Small intestine (tissue), 7 donors: ENCODE results near the gene SKI. TPM values are rescaled to one million over a fixed set of nuclear protein-coding genes. Genes with fewer than 3 reads are reported as not detected.

Experiments
- DNase-seq, 2 donors: peaks; one replicate each; pipeline versions ENCODE4 v3.0.0 to v3.0.0-alpha.2; 2013
- FAIRE-seq: peaks from 2 replicates; lab custom pipeline; 2012; peaks lifted over from hg19 to GRCh38; lab: Jason Lieb, UNC
- H3K27ac ChIP-seq, 3 donors: one replicate each; pipeline ENCODE4 v1.5.1; 2013; ENCODE audit warnings: low read length in 2 of 3, mild to moderate bottlenecking in 2 of 3, control low read depth in 1 of 3, inconsistent platforms in 1 of 3, low read depth in 1 of 3, moderate library complexity in 1 of 3
- H3K27me3 ChIP-seq, 3 donors: one replicate each; pipeline ENCODE4 v1.6.1; 2013; ENCODE audit warnings: low read length in 3 of 3, inconsistent platforms in 1 of 3; ENCODE audit not compliant: control insufficient read depth in 3 of 3, insufficient read depth in 3 of 3
- H3K36me3 ChIP-seq, 3 donors: one replicate each; pipeline ENCODE4 v1.6.1; 2013; ENCODE audit warnings: low read length in 3 of 3, inconsistent platforms in 1 of 3, low read depth in 1 of 3, mild to moderate bottlenecking in 1 of 3, moderate library complexity in 1 of 3; ENCODE audit not compliant: control insufficient read depth in 3 of 3, insufficient read depth in 2 of 3
- H3K4me1 ChIP-seq, 3 donors: one replicate each; pipeline ENCODE4 v1.6.1; 2013; ENCODE audit warnings: low read length in 2 of 3, inconsistent platforms in 1 of 3, low read depth in 1 of 3, mild to moderate bottlenecking in 1 of 3, moderate library complexity in 1 of 3; ENCODE audit not compliant: control insufficient read depth in 3 of 3, insufficient read depth in 2 of 3
- H3K4me3 ChIP-seq, 3 donors: one replicate each; pipeline ENCODE4 v1.5.1; 2013; ENCODE audit warnings: low read length in 3 of 3, control low read depth in 1 of 3, inconsistent platforms in 1 of 3, low read depth in 1 of 3, mild to moderate bottlenecking in 1 of 3, moderate library complexity in 1 of 3
- H3K9me3 ChIP-seq, 2 donors: one replicate each; pipeline ENCODE4 v1.6.1; 2013; ENCODE audit warnings: low read depth in 1 of 2, low read length in 1 of 2; ENCODE audit not compliant: control insufficient read depth in 2 of 2, insufficient read depth in 1 of 2
- WGBS, 3 donors: extraction: QIAGEN DNeasy Blood & Tissue Kit; methylation state at CpG; one replicate each; pipeline ENCODE4 v1.1.7; 2013; 5-methylcytosine and 5-hydroxymethylcytosine counted together
- polyA plus RNA-seq, 4 donors: library from polyadenylated mRNA; stranded (reverse) in 3 of 4; unstranded in 1 of 4; fragments of 200-250 nt in 3 of 4; fragments of 120-200 nt in 1 of 4; gene quantifications; one replicate each; pipeline versions ENCODE4 v1.2.1 to v1.2.3, GENCODE V29; 2013
- donor health status: healthy with polysubstance abuse.
- donor health status: control.
- donor health status: control.
- donor health status: Bipolar disorder and iron deficiency.
- donor health status: healthy.

SKI gene
- polyA plus RNA-seq, 4 donors = 4.2 to 45.1 (median 11.6) TPM

GRCh38 chr1:2197707-2198165 lies 30.4 kb upstream of the SKI start:
- DNase-seq (no peak), FAIRE-seq (no peak)
- Histone ChIP-seq H3K9me3 (no peaks in the 10 kb centered on the region), H3K4me3 (no peak overlapping the region), H3K27ac (no peak overlapping the region), H3K36me3 (peaks cover 0 to 7% (median 0%) of the 10 kb centered on the region in 3 donors), H3K27me3 (no peaks in the 10 kb centered on the region), H3K4me1 (peaks cover 0 to 51% (median 3%) of the 10 kb centered on the region in 3 donors)
- WGBS, 3 donors = 82 to 87% (median 84%) methylated on average over 10 of the region's 10 CpGs

GRCh38 chr1:2198571-2198970 lies 29.5 kb upstream of the SKI start:
- H3K36me3 ChIP-seq = no peaks in the 10 kb centered on the region
- 24 to 64% (median 37%) methylated on average over 11 of the region's 11 CpGs for WGBS, 3 donors
- peaks cover 0 to 43% (median 2%) of the 10 kb centered on the region in 3 donors for H3K4me1 ChIP-seq
- no peak overlapping the region for H3K4me3 ChIP-seq
- FAIRE-seq (no peak), DNase-seq (peak in 1 of 2 donors; percentile 38)
- peak overlapping the region; percentile 73 to 92 (median 75) for H3K27ac ChIP-seq
- no peaks in the 10 kb centered on the region for H3K27me3 ChIP-seq
- H3K9me3 ChIP-seq = no peaks in the 10 kb centered on the region

GRCh38 chr1:2199042-2199810 lies 28.9 kb upstream of the SKI start:
- peak overlapping the region; percentile 73 to 92 (median 75) for H3K27ac ChIP-seq
- no peaks in the 10 kb centered on the region for H3K9me3 ChIP-seq
- peak overlapping the region in 2 of 3 donors; percentile 36 for H3K4me3 ChIP-seq
- WGBS, 3 donors = 6 to 12% (median 11%) methylated on average over 21 to 24 of the region's 24 CpGs
- H3K4me1 ChIP-seq = peaks cover 0 to 43% (median 3%) of the 10 kb centered on the region in 3 donors
- DNase-seq (peak; percentile 91), FAIRE-seq (no peak)
- H3K27me3 ChIP-seq = no peaks in the 10 kb centered on the region
- no peaks in the 10 kb centered on the region for H3K36me3 ChIP-seq

- Histone ChIP-seq H3K27me3 (no peaks in the 10 kb centered on the region), H3K27ac (no peak overlapping the region), H3K4me1 (peaks cover 0 to 43% (median 4%) of the 10 kb centered on the region in 3 donors), H3K36me3 (no peaks in the 10 kb centered on the region), H3K4me3 (no peak overlapping the region), H3K9me3 (no peaks in the 10 kb centered on the region)
- no peak for DNase-seq
- 73 to 81% (median 80%) methylated on average over 20 to 21 of the region's 21 CpGs for WGBS, 3 donors
- FAIRE-seq = no peak
Measured at GRCh38 chr1:2200308-2200943, 27.7 kb upstream of the SKI start.

DNA sequence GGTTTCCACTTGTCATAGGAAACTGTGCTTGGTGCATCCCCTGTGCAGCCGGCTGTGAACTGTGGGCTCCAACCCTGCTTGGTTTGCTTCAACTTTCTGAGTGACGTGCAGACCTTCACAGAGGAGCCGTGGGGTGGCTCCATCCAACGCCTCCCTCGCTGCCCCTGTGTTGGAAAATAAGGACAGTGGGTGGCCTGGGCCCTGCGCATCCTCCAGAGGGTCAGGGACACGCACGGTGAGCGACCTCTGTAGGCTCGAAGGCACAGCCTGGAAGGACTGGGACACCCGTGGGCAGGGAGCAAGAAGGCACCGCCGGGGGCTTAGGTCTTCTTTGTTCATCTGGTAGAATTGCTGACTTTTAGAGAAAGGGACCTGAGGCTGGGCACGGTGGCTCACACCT lies 27.1 kb upstream of the SKI start:
- Histone ChIP-seq H3K36me3 (no peaks in the 10 kb centered on the region), H3K27ac (no peak overlapping the region), H3K27me3 (no peaks in the 10 kb centered on the region), H3K4me1 (peaks cover 4 to 42% (median 4%) of the 10 kb centered on the region in 3 donors), H3K9me3 (no peaks in the 10 kb centered on the region), H3K4me3 (no peak overlapping the region)
- FAIRE-seq (no peak), DNase-seq (no peak)
- 87 to 92% (median 90%) methylated on average over 14 of the region's 14 CpGs for WGBS, 3 donors

DNA sequence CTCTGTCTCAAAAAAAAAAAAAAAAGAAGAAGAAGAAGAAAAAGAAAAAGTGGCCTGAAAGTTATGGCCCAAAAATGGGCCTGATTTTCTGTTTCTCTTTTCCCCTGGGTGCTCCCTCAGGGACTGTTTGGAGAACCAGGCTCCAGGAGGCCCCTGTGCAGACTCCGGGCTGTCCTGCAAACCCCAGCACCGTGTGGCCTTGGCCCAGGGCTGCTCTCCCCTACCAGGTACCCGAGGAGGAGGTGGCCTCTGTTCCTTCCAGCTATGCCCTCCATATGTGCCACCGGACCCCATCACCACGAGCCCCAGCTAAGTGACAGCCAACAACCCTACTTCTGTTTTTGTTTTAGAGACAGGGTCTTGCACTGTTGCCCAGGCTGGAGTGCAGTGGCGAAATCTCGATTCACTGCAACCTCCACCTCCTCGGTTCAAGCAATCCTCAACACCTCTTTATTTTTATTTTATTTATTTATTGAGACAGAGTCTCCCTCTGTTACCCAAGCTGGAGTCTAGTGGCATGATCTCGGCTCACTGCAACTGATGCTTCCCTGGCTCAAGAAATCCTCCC lies 26.0 kb upstream of the SKI start:
- no peak for FAIRE-seq
- no peak overlapping the region for H3K4me3 ChIP-seq
- WGBS, 3 donors = 79 to 89% (median 81%) methylated on average over 9 of the region's 9 CpGs
- no peaks in the 10 kb centered on the region for H3K9me3 ChIP-seq
- no peaks in the 10 kb centered on the region for H3K36me3 ChIP-seq
- H3K27ac ChIP-seq = no peak overlapping the region
- H3K27me3 ChIP-seq = no peaks in the 10 kb centered on the region
- no peak for DNase-seq
- H3K4me1 ChIP-seq = peaks cover 4 to 44% (median 4%) of the 10 kb centered on the region in 3 donors

DNA sequence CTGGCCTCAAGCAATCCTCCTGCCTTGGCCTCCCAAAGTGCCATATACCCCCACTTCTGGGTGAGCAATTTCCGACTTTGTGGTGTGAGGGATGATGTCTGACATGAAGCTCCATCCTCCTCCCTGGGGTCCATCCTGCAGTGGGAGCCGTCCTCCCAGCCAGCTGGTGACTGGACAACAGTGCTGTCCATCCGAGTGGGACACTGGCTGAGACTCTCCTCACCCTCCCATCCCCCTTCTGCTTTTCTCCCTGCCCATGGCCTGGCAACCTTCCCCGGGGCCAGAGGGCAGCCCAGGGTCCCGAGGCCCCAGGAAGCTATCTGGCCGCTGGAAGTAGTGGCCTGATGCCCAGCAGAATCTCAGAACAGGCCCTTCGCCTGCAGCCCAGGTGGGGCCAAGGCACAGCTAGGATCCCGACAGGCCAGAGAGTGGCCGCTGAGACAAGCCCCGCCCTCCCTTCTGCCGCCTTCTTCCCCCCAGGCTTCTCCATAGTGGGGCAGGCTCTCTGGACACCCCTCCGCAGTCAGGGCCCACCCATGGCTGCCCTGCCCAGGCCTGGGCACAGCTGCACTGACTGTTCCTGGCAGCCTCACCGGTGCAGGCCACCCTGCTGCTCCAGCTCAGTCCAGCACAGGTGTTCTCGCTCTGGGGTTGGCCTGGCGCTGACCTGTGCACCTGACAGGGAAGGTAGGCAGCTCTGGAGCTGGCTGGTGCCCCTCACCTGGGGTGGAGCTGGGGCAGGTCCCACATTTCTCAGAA lies 25.1 kb upstream of the SKI start:
- no peak for DNase-seq
- Histone ChIP-seq H3K4me1 (peaks cover 4 to 45% (median 7%) of the 10 kb centered on the region in 3 donors), H3K27me3 (no peaks in the 10 kb centered on the region), H3K27ac (no peak overlapping the region), H3K4me3 (no peak overlapping the region), H3K36me3 (no peaks in the 10 kb centered on the region), H3K9me3 (no peaks in the 10 kb centered on the region)
- no peak for FAIRE-seq
- WGBS, 3 donors = 79 to 89% (median 86%) methylated on average over 14 to 15 of the region's 15 CpGs
